GM12864 (cell line): Measurements from ENCODE around the gene NAT16.

ENCODE experiments used
- DNase-seq: peaks from one replicate; pipeline ENCODE4 v3.0.0-alpha.2; 2011; ENCODE audit warnings: low read depth
- H3K4me3 ChIP-seq: 2 replicates; pipeline ENCODE4 v1.5.1; 2011; ENCODE audit warnings: mild to moderate bottlenecking, low read depth, low read length, control low read depth
- TF ChIP-seq, protein P1 (sequence below): IDR thresholded peaks from 2 replicates; pipeline ENCODE4 v1.5.1; 2011; ENCODE audit warnings: low read depth, mild to moderate bottlenecking, moderate library complexity, low read length, control low read depth, inconsistent platforms; ENCODE audit errors: missing control alignments

NAT16 gene

GRCh38 chr7:101128040-101128834 lies 51.9 kb downstream of the NAT16 start:
- H3K4me3 ChIP-seq: no peak overlapping the region

DNA sequence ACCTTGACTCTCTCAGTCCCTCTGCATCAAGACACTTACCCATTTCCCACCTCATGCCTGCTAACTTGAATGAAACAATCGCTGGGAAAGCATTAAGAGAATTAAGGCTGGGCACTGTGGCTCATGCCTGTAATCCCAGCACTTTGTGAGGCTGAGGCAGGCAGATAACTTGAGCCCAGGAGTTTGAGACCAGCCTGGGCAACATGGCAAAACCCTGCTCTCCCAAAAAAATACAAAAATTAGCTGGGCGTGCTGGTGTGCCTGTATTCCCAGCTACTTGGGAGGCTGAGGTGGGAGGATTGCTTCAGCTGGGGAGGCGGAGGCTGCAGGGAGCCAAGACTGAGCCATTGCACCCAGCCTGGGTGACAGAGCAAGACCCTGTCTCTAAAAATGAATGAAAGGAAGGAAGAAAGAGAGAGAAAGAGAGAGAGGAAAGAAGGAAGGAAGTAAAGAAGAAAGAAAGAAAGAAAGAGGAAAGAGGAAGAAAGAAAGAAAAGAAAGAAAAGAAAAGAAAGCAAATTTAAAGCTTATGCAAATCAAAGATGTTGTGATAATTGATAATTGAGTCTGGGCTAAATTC lies 52.5 kb downstream of the NAT16 start:
- H3K4me3 ChIP-seq: no peak overlapping the region
- DNase-seq: no peak
- TF ChIP-seq, protein P1, sequence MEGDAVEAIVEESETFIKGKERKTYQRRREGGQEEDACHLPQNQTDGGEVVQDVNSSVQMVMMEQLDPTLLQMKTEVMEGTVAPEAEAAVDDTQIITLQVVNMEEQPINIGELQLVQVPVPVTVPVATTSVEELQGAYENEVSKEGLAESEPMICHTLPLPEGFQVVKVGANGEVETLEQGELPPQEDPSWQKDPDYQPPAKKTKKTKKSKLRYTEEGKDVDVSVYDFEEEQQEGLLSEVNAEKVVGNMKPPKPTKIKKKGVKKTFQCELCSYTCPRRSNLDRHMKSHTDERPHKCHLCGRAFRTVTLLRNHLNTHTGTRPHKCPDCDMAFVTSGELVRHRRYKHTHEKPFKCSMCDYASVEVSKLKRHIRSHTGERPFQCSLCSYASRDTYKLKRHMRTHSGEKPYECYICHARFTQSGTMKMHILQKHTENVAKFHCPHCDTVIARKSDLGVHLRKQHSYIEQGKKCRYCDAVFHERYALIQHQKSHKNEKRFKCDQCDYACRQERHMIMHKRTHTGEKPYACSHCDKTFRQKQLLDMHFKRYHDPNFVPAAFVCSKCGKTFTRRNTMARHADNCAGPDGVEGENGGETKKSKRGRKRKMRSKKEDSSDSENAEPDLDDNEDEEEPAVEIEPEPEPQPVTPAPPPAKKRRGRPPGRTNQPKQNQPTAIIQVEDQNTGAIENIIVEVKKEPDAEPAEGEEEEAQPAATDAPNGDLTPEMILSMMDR: no peak

More at GRCh38 chr7:101128040-101128834, 51.9 kb downstream of the NAT16 start:
- DNase-seq: no peak
- TF ChIP-seq, protein P1: no peak

DNA sequence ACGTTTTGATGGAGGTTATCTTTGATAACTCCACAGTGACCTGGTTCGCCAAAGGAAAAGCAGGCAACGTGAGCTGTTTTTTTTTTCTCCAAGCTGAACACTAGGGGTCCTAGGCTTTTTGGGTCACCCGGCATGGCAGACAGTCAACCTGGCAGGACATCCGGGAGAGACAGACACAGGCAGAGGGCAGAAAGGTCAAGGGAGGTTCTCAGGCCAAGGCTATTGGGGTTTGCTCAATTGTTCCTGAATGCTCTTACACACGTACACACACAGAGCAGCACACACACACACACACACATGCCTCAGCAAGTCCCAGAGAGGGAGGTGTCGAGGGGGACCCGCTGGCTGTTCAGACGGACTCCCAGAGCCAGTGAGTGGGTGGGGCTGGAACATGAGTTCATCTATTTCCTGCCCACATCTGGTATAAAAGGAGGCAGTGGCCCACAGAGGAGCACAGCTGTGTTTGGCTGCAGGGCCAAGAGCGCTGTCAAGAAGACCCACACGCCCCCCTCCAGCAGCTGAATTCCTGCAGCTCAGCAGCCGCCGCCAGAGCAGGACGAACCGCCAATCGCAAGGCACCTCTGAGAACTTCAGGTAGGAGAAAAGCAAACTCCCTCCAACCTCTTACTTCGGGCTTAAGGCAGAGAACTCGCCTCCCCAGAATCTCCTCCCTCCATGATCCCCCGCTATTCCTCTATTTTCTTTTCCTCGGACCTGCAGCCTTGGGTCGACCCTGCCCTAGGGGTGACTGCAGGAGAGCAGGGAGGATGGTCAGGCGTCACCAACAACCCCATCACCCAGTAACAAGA lies 53.2 kb downstream of the NAT16 start, which contains the start of gene SERPINE1:
TSS of gene SERPINE1 (plus strand) at position 454 of the 809 bp plus-strand sequence. CDS start 1,290 bp downstream, outside the sequence.
- H3K4me3 ChIP-seq: no peak within 1 kb of the TSS
- peak; percentile 58 for DNase-seq
- TF ChIP-seq, protein P1: peak; percentile 43

- no peak for DNase-seq
- H3K4me3 ChIP-seq: no peak overlapping the region
- TF ChIP-seq, protein P1: no peak
Measured at GRCh38 chr7:101125989-101126650, 54.0 kb downstream of the NAT16 start.

GRCh38 chr7:101124376-101125056 lies 55.6 kb downstream of the NAT16 start:
- DNase-seq: no peak
- TF ChIP-seq, protein P1: no peak

DNA sequence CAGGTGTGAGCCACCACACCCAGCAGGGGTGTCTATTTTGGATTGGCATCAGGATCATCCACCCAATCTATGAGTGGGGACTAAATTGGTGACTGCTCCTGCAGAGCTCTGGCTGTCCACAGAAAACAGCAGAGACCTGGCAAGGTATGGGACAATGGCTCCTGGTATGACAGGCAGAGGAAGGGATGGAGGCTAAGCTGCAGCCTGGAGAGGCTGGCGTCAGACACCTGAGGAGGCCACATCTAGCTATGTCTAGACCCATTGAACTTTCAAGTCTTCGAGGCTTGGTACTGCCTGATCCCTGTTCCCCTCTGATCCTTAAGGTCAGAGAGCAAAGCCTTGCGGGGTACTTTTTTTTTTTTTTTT lies 56.4 kb downstream of the NAT16 start:
- H3K4me3 ChIP-seq: no peak overlapping the region
- TF ChIP-seq, protein P1: no peak
- DNase-seq: no peak

More at GRCh38 chr7:101124376-101125056, 55.6 kb downstream of the NAT16 start:
- H3K4me3 ChIP-seq: no peak overlapping the region
